Neuronal stem cell (in vitro differentiated cells): ENCODE measurements around the gene DDX24.
A peak's percentile ranks its signal among the peaks of the same experiment; 100 is the strongest.

Experiments
- DNase-seq: peaks from one replicate; pipeline ENCODE4 v3.0.0-alpha.2; 2013; ENCODE audit warnings: low spot score
- H2AFZ ChIP-seq: one replicate; pipeline ENCODE4 v1.6.1; 2013; ENCODE audit warnings: mild to moderate bottlenecking, low read length, inconsistent platforms
- H2AK5ac ChIP-seq: 2 replicates; pipeline ENCODE4 v1.6.1; 2013; ENCODE audit warnings: low read depth, mild to moderate bottlenecking, inconsistent platforms, low read length, moderate library complexity, mixed read lengths
- H2BK120ac ChIP-seq: 2 replicates; pipeline ENCODE4 v1.6.1; 2013; ENCODE audit warnings: low read depth, mild to moderate bottlenecking, inconsistent platforms, low read length, moderate library complexity, mixed read lengths
- H2BK12ac ChIP-seq: one replicate; pipeline ENCODE4 v1.6.1; 2013; ENCODE audit warnings: low read length, inconsistent platforms
- H2BK15ac ChIP-seq: 2 replicates; pipeline ENCODE4 v1.6.1; 2013; ENCODE audit warnings: mild to moderate bottlenecking, low read length, inconsistent platforms, mixed read lengths
- H2BK5ac ChIP-seq: one replicate; pipeline ENCODE4 v1.6.1; 2013; ENCODE audit warnings: inconsistent platforms, mild to moderate bottlenecking, low read length, moderate library complexity
- H3K14ac ChIP-seq: one replicate; pipeline ENCODE4 v1.6.1; 2013; ENCODE audit warnings: low read length, inconsistent platforms
- H3K18ac ChIP-seq: 2 replicates; pipeline ENCODE4 v1.6.1; 2013; ENCODE audit warnings: low read length, inconsistent platforms
- H3K23ac ChIP-seq: 2 replicates; pipeline ENCODE4 v1.6.1; 2013; ENCODE audit warnings: low read depth, mild to moderate bottlenecking, mixed read lengths, low read length, inconsistent platforms; ENCODE audit not compliant: poor library complexity
- H3K27ac ChIP-seq: replicated peaks from 3 replicates; pipeline ENCODE4 v1.5.1; 2013; ENCODE audit warnings: low read length, inconsistent platforms
- H3K27me3 ChIP-seq, 3 experiments: 2 replicates each; pipeline ENCODE4 v1.6.1; 2013; ENCODE audit warnings: low read length in 3 of 3, mild to moderate bottlenecking in 2 of 3, inconsistent platforms in 1 of 3, low read depth in 1 of 3, mixed read lengths in 1 of 3, moderate library complexity in 1 of 3; ENCODE audit not compliant: control insufficient read depth in 3 of 3, insufficient read depth in 3 of 3
- H3K36me3 ChIP-seq, 2 donors: replicated peaks in 1 of 2; 2 replicates each; pipeline ENCODE4 v1.6.1; 2013; ENCODE audit warnings: low read length in 2 of 2; ENCODE audit not compliant: control insufficient read depth in 2 of 2, insufficient read depth in 2 of 2
- H3K4ac ChIP-seq: 2 replicates; pipeline ENCODE4 v1.6.1; 2013; ENCODE audit warnings: inconsistent platforms, mild to moderate bottlenecking, low read length, moderate library complexity
- H3K4me1 ChIP-seq, 2 donors: 1 replicate in 1 of 2; 2 replicates in 1 of 2; pipeline ENCODE4 v1.6.1; 2013; ENCODE audit warnings: low read length in 2 of 2, low read depth in 1 of 2; ENCODE audit not compliant: control insufficient read depth in 2 of 2, insufficient read depth in 1 of 2
- H3K4me2 ChIP-seq: one replicate; pipeline ENCODE4 v1.6.1; 2013; ENCODE audit warnings: mild to moderate bottlenecking, low read length, inconsistent platforms; ENCODE audit not compliant: insufficient read depth, poor library complexity, severe bottlenecking
- H3K4me3 ChIP-seq, 2 donors: 2 replicates each; pipeline ENCODE4 v1.5.1; 2013; ENCODE audit warnings: low read length in 2 of 2, mild to moderate bottlenecking in 2 of 2, inconsistent platforms in 1 of 2, moderate library complexity in 1 of 2
- H3K79me1 ChIP-seq: one replicate; pipeline ENCODE4 v1.6.1; 2013; ENCODE audit warnings: low read depth, mild to moderate bottlenecking, inconsistent platforms, low read length, moderate library complexity
- H3K9ac ChIP-seq: one replicate; pipeline ENCODE4 v1.6.1; 2013; ENCODE audit warnings: mild to moderate bottlenecking, low read depth, low read length, inconsistent platforms; ENCODE audit not compliant: poor library complexity
- H3K9me3 ChIP-seq, 2 donors: replicated peaks in 1 of 2; 2 replicates each; pipeline versions ENCODE3 to v1.6.1; 2013; ENCODE audit warnings: low read length in 2 of 2, mild to moderate bottlenecking in 2 of 2, inconsistent platforms in 1 of 2, low read depth in 1 of 2, mixed read lengths in 1 of 2, moderate library complexity in 1 of 2; ENCODE audit not compliant: control insufficient read depth in 2 of 2, insufficient read depth in 1 of 2
- H4K8ac ChIP-seq: one replicate; pipeline ENCODE4 v1.6.1; 2013; ENCODE audit warnings: low read depth, mild to moderate bottlenecking, inconsistent platforms, low read length, moderate library complexity
- H4K91ac ChIP-seq: one replicate; pipeline ENCODE4 v1.6.1; 2013; ENCODE audit warnings: low read length, low read depth, mild to moderate bottlenecking, inconsistent platforms; ENCODE audit not compliant: poor library complexity
- WGBS, 2 donors: extraction: QIAGEN DNeasy Blood & Tissue Kit; methylation state at CpG; one replicate each; pipeline ENCODE4 v1.1.7; 2013; ENCODE audit warnings: missing lambda C conversion rate in 2 of 2, mixed read lengths in 1 of 2; ENCODE audit not compliant: insufficient read length in 2 of 2, insufficient replicate concordance in 1 of 2; ENCODE audit errors: extremely low coverage in 2 of 2; 5-methylcytosine and 5-hydroxymethylcytosine counted together

DDX24 gene

GRCh38 chr14:94021001-94021400 is 60.0 kb downstream of the DDX24 start:
- H2AK5ac ChIP-seq = no peak overlapping the region
- no peaks in the 10 kb centered on the region for H3K9me3 ChIP-seq
- DNase-seq = no peak
- H3K36me3 ChIP-seq = no peaks in the 10 kb centered on the region
- H3K18ac ChIP-seq = no peak overlapping the region
- no peak overlapping the region for H2BK15ac ChIP-seq
- H3K23ac ChIP-seq = no peak overlapping the region
- no peak overlapping the region for H2BK12ac ChIP-seq
- no peaks in the 10 kb centered on the region for H3K79me1 ChIP-seq
- H3K9ac ChIP-seq = no peak overlapping the region
- H2BK120ac ChIP-seq = no peak overlapping the region
- no peak overlapping the region for H3K14ac ChIP-seq
- no peak overlapping the region for H4K8ac ChIP-seq
- H3K4me2 ChIP-seq = no peak overlapping the region
- H2AFZ ChIP-seq = no peak overlapping the region
- H4K91ac ChIP-seq = no peak overlapping the region
- H3K27ac ChIP-seq = no peak overlapping the region
- no CpG with 5 or more reads among the region's 2 CpGs for WGBS, 2 donors
- H3K4me3 ChIP-seq = no peak overlapping the region
- H3K4me1 ChIP-seq = peaks cover 14 to 29% of the 10 kb centered on the region in 2 donors
- peaks cover 0 to 14% (median 2%) of the 10 kb centered on the region in 3 experiments for H3K27me3 ChIP-seq
- H2BK5ac ChIP-seq = no peak overlapping the region
- no peak overlapping the region for H3K4ac ChIP-seq

- H3K14ac ChIP-seq = no peak overlapping the region
- H3K18ac ChIP-seq = peak overlapping the region; percentile 69
- DNase-seq = no peak
- no peak overlapping the region for H2BK12ac ChIP-seq
- no peak overlapping the region for H3K23ac ChIP-seq
- H3K4me2 ChIP-seq = no peak overlapping the region
- peak overlapping the region; percentile 65 for H3K9ac ChIP-seq
- no peaks in the 10 kb centered on the region for H3K36me3 ChIP-seq
- WGBS, 2 donors = no CpG with 5 or more reads among the region's 4 CpGs
- peaks cover 14 to 29% of the 10 kb centered on the region in 2 donors for H3K4me1 ChIP-seq
- H2BK15ac ChIP-seq = no peak overlapping the region
- H2AK5ac ChIP-seq = peak overlapping the region; percentile 64
- no peak overlapping the region for H3K27ac ChIP-seq
- no peak overlapping the region for H3K4ac ChIP-seq
- H2BK120ac ChIP-seq = no peak overlapping the region
- H3K27me3 ChIP-seq = peaks cover 0 to 14% (median 2%) of the 10 kb centered on the region in 3 experiments
- no peak overlapping the region for H3K4me3 ChIP-seq
- peak overlapping the region; percentile 30 for H4K91ac ChIP-seq
- H3K9me3 ChIP-seq = no peaks in the 10 kb centered on the region
- peaks cover 2% of the 10 kb centered on the region for H3K79me1 ChIP-seq
- H2BK5ac ChIP-seq = no peak overlapping the region
- H4K8ac ChIP-seq = no peak overlapping the region
- no peak overlapping the region for H2AFZ ChIP-seq
Observed at GRCh38 chr14:94020267-94020666, 60.7 kb downstream of the DDX24 start.

- H3K4me1 ChIP-seq = peaks cover 14 to 33% of the 10 kb centered on the region in 2 donors
- H2BK120ac ChIP-seq = no peak overlapping the region
- no peak overlapping the region for H3K4me2 ChIP-seq
- WGBS, 2 donors = no CpG with 5 or more reads among the region's 6 CpGs
- H3K4me3 ChIP-seq = no peak overlapping the region
- H4K8ac ChIP-seq = no peak overlapping the region
- H2BK12ac ChIP-seq = no peak overlapping the region
- H2BK15ac ChIP-seq = no peak overlapping the region
- H2AFZ ChIP-seq = no peak overlapping the region
- no peak overlapping the region for H3K23ac ChIP-seq
- H3K18ac ChIP-seq = peak overlapping the region; percentile 11
- no peaks in the 10 kb centered on the region for H3K9me3 ChIP-seq
- H3K27me3 ChIP-seq = peaks cover 0 to 18% (median 2%) of the 10 kb centered on the region in 3 experiments
- DNase-seq = no peak
- H3K79me1 ChIP-seq = peaks cover 2% of the 10 kb centered on the region
- peak overlapping the region; percentile 11 for H2AK5ac ChIP-seq
- H3K27ac ChIP-seq = no peak overlapping the region
- H2BK5ac ChIP-seq = peak overlapping the region; percentile 56
- H3K4ac ChIP-seq = no peak overlapping the region
- no peaks in the 10 kb centered on the region for H3K36me3 ChIP-seq
- no peak overlapping the region for H3K14ac ChIP-seq
- H3K9ac ChIP-seq = no peak overlapping the region
- H4K91ac ChIP-seq = no peak overlapping the region
Observed at GRCh38 chr14:94019329-94019728, 61.7 kb downstream of the DDX24 start.

GRCh38 chr14:94018308-94018707 is 62.7 kb downstream of the DDX24 start:
- H2AK5ac ChIP-seq = no peak overlapping the region
- no peak overlapping the region for H2BK12ac ChIP-seq
- H3K18ac ChIP-seq = no peak overlapping the region
- H3K23ac ChIP-seq = no peak overlapping the region
- H3K14ac ChIP-seq = no peak overlapping the region
- DNase-seq = no peak
- no peak overlapping the region for H3K4me3 ChIP-seq
- no peak overlapping the region for H4K91ac ChIP-seq
- peaks cover 0 to 18% (median 2%) of the 10 kb centered on the region in 3 experiments for H3K27me3 ChIP-seq
- no peaks in the 10 kb centered on the region for H3K9me3 ChIP-seq
- no peak overlapping the region for H4K8ac ChIP-seq
- H3K79me1 ChIP-seq = peaks cover 2% of the 10 kb centered on the region
- no peak overlapping the region for H3K27ac ChIP-seq
- peaks cover 14 to 29% of the 10 kb centered on the region in 2 donors for H3K4me1 ChIP-seq
- no peak overlapping the region for H3K4me2 ChIP-seq
- H3K4ac ChIP-seq = no peak overlapping the region
- H2BK120ac ChIP-seq = no peak overlapping the region
- no peak overlapping the region for H3K9ac ChIP-seq
- H2BK15ac ChIP-seq = no peak overlapping the region
- H2AFZ ChIP-seq = no peak overlapping the region
- no peak overlapping the region for H2BK5ac ChIP-seq
- no peaks in the 10 kb centered on the region for H3K36me3 ChIP-seq
- WGBS, 2 donors = no CpG with 5 or more reads among the region's 8 CpGs
